CD4-positive, CD25-positive, alpha-beta regulatory T cell (primary cell): Measurements from ENCODE around the gene PNMA6A. TPM values are rescaled to one million over a fixed set of nuclear protein-coding genes. Genes with fewer than 3 reads are reported as not detected.
"Not testable (repeated sequence)": the region's sequence is repeated elsewhere in the genome, so short reads cannot be mapped to it uniquely, and the experiment has no call there.

ENCODE experiments used
- ATAC-seq, 2 donors: fragments of 150-1000 bp; cut with Tn5 transposase; one replicate each; pipeline ENCODE4 v1.10.0; 2021; ENCODE audit warnings: low read depth in 2 of 2, moderate number of reproducible peaks in 2 of 2, moderate library complexity in 1 of 2
- DNase-seq, 3 donors: peaks; one replicate each; pipeline versions ENCODE4 v3.0.0 to v3.0.0-alpha.2; 2012 to 2022; ENCODE audit warnings: mixed read lengths in 1 of 3
- H3K27ac ChIP-seq: one replicate; pipeline ENCODE4 v1.7.0; 2013; ENCODE audit warnings: mild to moderate bottlenecking, low read length; ENCODE audit not compliant: insufficient read depth, poor library complexity, severe bottlenecking
- H3K27me3 ChIP-seq: one replicate; pipeline ENCODE4 v1.7.0; 2013; ENCODE audit warnings: low read length; ENCODE audit not compliant: control insufficient read depth, insufficient read depth
- H3K36me3 ChIP-seq: one replicate; pipeline ENCODE4 v1.7.0; 2013; ENCODE audit warnings: mild to moderate bottlenecking, low read length, moderate library complexity; ENCODE audit not compliant: control insufficient read depth, insufficient read depth
- H3K4me1 ChIP-seq: 2 replicates; pipeline ENCODE4 v1.7.0; 2013; ENCODE audit warnings: mild to moderate bottlenecking, low read length; ENCODE audit not compliant: insufficient read depth, control insufficient read depth, poor library complexity, severe bottlenecking
- H3K4me3 ChIP-seq: one replicate; pipeline ENCODE4 v1.7.0; 2013; ENCODE audit warnings: low read depth, mild to moderate bottlenecking, low read length, moderate library complexity
- H3K9me3 ChIP-seq, 2 experiments: 1 replicate in 1 of 2; 2 replicates in 1 of 2; pipeline ENCODE4 v1.7.0; 2013; ENCODE audit warnings: low read length in 2 of 2, mild to moderate bottlenecking in 1 of 2, moderate library complexity in 1 of 2; ENCODE audit not compliant: control insufficient read depth in 2 of 2
- H3K27ac Mint-ChIP-seq, 3 donors: one replicate each; pipeline ENCODE4 v1.8.0; 2020 to 2022; ENCODE audit warnings: mild to moderate bottlenecking in 3 of 3, mixed read lengths in 3 of 3, moderate library complexity in 2 of 3
- H3K27me3 Mint-ChIP-seq: one replicate; pipeline ENCODE4 v1.8.0; 2022; ENCODE audit warnings: mild to moderate bottlenecking, mixed read lengths
- H3K36me3 Mint-ChIP-seq: one replicate; pipeline ENCODE4 v1.8.0; 2020; ENCODE audit warnings: mixed read lengths
- H3K4me1 Mint-ChIP-seq, 4 donors: one replicate each; pipeline ENCODE4 v1.8.0; 2020 to 2022; ENCODE audit warnings: mixed read lengths in 4 of 4, mild to moderate bottlenecking in 1 of 4
- H3K4me3 Mint-ChIP-seq, 4 donors: one replicate each; pipeline ENCODE4 v1.8.0; 2020 to 2022; ENCODE audit warnings: mild to moderate bottlenecking in 4 of 4, mixed read lengths in 4 of 4, moderate library complexity in 3 of 4
- H3K9me3 Mint-ChIP-seq, 7 donors: one replicate each; pipeline ENCODE4 v1.8.0; 2020 to 2022; ENCODE audit warnings: mixed read lengths in 7 of 7, mild to moderate bottlenecking in 3 of 7, moderate library complexity in 2 of 7
- polyA plus RNA-seq, 4 donors: library from polyadenylated mRNA; unstranded; fragments of 300-500 nt; fragmentation: Illumina TruSeq; gene quantifications; one replicate each; pipeline ENCODE4 v1.2.3, GENCODE V29; 2021
- total RNA-seq: library from RNA; stranded (reverse); gene quantifications from one replicate; pipeline ENCODE4 v1.2.3, GENCODE V29; 2022

The PNMA6A gene
- total and polyA plus RNA-seq, 5 donors from 2014 or later: 0.11 to 0.14 (median 0.12) TPM; not detected in 2

DNA sequence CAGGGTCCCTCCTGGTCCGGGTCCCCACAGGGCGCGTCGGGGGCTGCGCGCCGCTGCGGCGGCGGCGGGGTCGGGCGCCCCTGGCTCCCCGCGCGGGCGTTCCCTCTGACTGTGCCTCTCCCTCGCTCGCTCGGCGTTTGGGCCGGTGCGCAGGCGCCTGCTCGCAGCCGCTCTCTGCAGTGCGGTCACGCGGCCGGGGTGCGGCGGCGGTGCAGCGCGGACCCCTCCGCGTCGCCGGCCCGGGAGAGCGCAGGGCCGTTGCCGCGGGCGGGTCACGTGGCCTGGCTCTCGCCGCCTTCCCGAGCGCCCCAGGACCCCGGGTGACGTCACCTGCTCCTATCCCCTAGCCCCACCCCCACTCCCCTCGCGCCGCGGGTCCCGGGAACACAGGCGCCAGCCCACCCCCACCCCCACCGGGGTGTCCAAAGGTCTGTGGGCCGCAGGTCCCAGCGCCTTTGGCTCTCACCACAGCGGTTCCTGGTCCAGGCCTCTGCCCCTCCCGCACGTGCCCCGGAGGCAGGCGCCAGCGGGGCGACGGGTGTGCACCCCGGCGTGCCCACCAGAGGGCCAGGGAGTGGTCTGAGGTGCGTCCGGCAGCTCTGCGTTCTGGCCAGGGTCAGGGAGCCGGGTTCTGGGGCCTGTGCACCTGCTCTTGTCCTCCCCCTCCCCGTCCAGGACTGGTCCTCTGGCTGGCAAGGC lies 5.3 kb downstream of the PNMA6A start:
- not testable (repeated sequence) for H3K4me3 Mint-ChIP-seq, H3K9me3 Mint-ChIP-seq, H3K27ac ChIP-seq, H3K4me1 Mint-ChIP-seq, H3K27ac Mint-ChIP-seq, H3K4me1 ChIP-seq, H3K36me3 ChIP-seq, H3K27me3 Mint-ChIP-seq, H3K36me3 Mint-ChIP-seq, H3K9me3 ChIP-seq, H3K27me3 ChIP-seq, H3K4me3 ChIP-seq, DNase-seq
- peak; percentile 60 to 70 for ATAC-seq

DNA sequence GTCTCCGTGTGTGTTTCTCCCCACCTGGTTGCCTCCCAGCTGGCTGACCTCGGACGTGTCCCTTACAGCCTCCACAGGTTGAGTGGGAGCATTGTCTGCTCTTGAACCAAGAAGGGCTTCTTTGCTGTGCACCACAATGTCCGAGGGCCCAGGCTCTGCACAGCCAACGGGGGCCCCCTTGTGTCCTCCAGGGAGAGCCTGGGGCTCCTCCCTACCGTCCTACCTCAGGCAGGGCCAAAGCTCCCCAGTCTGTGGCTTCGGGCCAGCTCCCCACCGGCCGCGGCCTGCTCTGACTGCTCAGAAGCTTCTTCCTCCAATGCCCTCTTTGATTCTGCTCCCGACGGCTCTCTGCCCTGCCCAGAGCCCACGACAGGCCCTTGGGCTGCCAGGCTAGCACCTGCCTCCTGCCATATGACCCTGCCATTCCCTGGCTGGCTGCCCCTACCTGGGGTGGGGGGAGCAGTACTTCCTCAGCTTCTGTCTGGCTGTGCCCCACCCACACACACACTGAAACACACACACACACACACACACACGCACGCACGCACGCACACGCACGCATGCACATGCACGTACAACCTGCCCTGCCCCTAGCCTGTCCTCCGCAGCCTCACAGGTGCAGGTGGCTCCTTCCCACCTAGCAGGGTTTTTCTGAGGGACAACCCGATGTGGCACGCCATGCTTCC lies 11.1 kb downstream of the PNMA6A start:
- H3K4me1 ChIP-seq, DNase-seq, ATAC-seq, H3K4me3 Mint-ChIP-seq, H3K27me3 Mint-ChIP-seq, H3K36me3 Mint-ChIP-seq, H3K4me1 Mint-ChIP-seq, H3K9me3 ChIP-seq, H3K4me3 ChIP-seq, H3K27me3 ChIP-seq, H3K36me3 ChIP-seq, H3K27ac ChIP-seq, H3K9me3 Mint-ChIP-seq, H3K27ac Mint-ChIP-seq: not testable (repeated sequence)

GRCh38 chrX:153102418-153102817 lies 30.2 kb downstream of the PNMA6A start:
- ATAC-seq (no peak), DNase-seq (no peak)
- H3K27me3 ChIP-seq: no peaks in the 10 kb centered on the region
- H3K9me3 ChIP-seq: no peaks in the 10 kb centered on the region
- H3K9me3 Mint-ChIP-seq: peaks cover 0 to 30% (median 4%) of the 10 kb centered on the region in 7 donors
- peaks cover 4% of the 10 kb centered on the region for H3K27me3 Mint-ChIP-seq
- peaks cover 0 to 11% (median 7%) of the 10 kb centered on the region in 4 donors for H3K4me1 Mint-ChIP-seq
- no peaks in the 10 kb centered on the region for H3K4me1 ChIP-seq
- no peak overlapping the region for H3K27ac ChIP-seq
- H3K4me3 Mint-ChIP-seq: no peak overlapping the region
- peak overlapping the region in 1 of 3 donors; percentile 29 for H3K27ac Mint-ChIP-seq
- H3K36me3 ChIP-seq: no peaks in the 10 kb centered on the region
- H3K4me3 ChIP-seq: no peak overlapping the region
- H3K36me3 Mint-ChIP-seq: no peaks in the 10 kb centered on the region

DNA sequence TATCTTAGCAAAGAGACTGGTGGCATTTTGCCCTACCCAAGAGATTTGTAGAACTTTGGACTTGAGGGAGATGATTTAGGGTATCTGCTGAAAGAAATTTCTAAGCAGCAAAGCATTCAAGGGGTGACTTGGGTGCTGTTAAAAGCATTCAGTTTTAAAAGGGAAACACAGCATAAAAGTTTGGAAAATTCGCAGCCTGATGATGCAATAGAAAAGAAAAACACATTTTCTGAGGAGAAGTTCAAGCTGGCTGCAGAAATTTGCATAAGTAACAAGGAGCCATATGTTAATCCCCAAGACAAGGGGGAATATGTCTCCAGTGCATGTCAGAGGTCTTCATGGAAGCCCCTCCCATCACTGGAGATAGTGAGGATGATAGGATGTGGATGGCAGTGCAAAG lies 32.7 kb downstream of the PNMA6A start:
- not testable (repeated sequence) for H3K36me3 ChIP-seq, H3K27ac ChIP-seq, H3K27me3 Mint-ChIP-seq, H3K4me1 ChIP-seq, H3K9me3 ChIP-seq, H3K4me3 ChIP-seq, H3K4me3 Mint-ChIP-seq, DNase-seq, ATAC-seq, H3K27me3 ChIP-seq, H3K36me3 Mint-ChIP-seq
- Mint-ChIP-seq H3K4me1 (peaks cover 0 to 11% (median 7%) of the 10 kb centered on the region in 4 donors), H3K27ac (peak overlapping the region in 1 of 3 donors; percentile 57), H3K9me3 (peaks cover 0 to 30% (median 4%) of the 10 kb centered on the region in 7 donors)

- H3K27me3 Mint-ChIP-seq, H3K36me3 Mint-ChIP-seq: not testable (repeated sequence)
Observed at GRCh38 chrX:153106092-153106801, 34.0 kb downstream of the PNMA6A start.

GRCh38 chrX:153110735-153111134 lies 38.5 kb downstream of the PNMA6A start:
- H3K27ac Mint-ChIP-seq, H3K36me3 Mint-ChIP-seq, H3K36me3 ChIP-seq, DNase-seq, ATAC-seq, H3K27me3 ChIP-seq, H3K4me1 Mint-ChIP-seq, H3K9me3 Mint-ChIP-seq, H3K4me1 ChIP-seq, H3K4me3 ChIP-seq, H3K27ac ChIP-seq, H3K9me3 ChIP-seq, H3K27me3 Mint-ChIP-seq, H3K4me3 Mint-ChIP-seq: not testable (repeated sequence)

More at GRCh38 chrX:153106092-153106801, 34.0 kb downstream of the PNMA6A start:
- Mint-ChIP-seq H3K4me3 (peak overlapping the region in 3 of 4 donors; percentile 7 to 66 (median 16)), H3K27ac (peak overlapping the region; percentile 61 to 91 (median 85)), H3K4me1 (peaks cover 0 to 11% (median 7%) of the 10 kb centered on the region in 4 donors), H3K9me3 (peaks cover 0 to 22% (median 4%) of the 10 kb centered on the region in 7 donors)
- not testable (repeated sequence) for DNase-seq, H3K4me3 ChIP-seq, H3K27ac ChIP-seq, H3K4me1 ChIP-seq, H3K27me3 ChIP-seq, H3K36me3 ChIP-seq, H3K9me3 ChIP-seq
- ATAC-seq: peak; percentile 60 to 77

GRCh38 chrX:153113851-153114250 lies 41.6 kb downstream of the PNMA6A start:
- H3K27me3 ChIP-seq, H3K27ac Mint-ChIP-seq, H3K27ac ChIP-seq, H3K9me3 Mint-ChIP-seq, H3K4me3 ChIP-seq, H3K27me3 Mint-ChIP-seq, ATAC-seq, H3K9me3 ChIP-seq, H3K4me1 Mint-ChIP-seq, DNase-seq, H3K4me1 ChIP-seq, H3K36me3 Mint-ChIP-seq, H3K4me3 Mint-ChIP-seq, H3K36me3 ChIP-seq: not testable (repeated sequence)
